ENCODE measurements around the gene COPS8.

The COPS8 gene

DNA sequence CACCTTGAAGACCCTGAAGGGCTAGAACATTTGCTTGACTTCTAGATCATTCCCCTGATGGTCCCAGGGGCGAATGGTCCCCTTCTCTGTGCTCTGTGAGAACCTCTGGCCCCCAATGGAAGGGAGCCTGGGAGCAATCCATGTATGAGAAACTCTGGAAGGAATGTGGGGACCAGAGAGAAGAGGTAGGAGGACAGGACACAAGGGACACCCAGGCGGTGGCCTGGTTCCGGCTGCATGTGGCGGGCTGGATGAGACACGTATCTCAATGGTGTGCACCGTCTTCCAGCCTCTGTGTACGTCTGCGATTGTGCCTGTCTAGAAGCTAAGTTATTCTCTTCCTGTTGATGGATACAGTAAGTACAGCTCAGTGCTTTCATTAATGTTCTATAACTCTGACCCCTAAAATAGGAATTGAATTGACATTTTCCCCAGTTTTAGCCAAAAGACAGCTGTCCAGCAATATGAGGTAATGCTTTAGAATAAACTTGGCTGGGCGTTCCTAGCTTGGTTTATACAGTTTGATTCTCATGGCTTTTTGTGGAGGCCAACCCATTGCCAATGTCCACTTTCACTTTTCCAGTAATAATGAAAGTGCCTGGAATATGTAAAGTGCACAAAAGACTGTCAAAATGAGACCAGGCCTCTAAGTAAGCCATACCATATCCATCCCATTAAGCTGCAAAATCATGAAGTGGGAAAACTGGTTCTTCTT is 30.1 kb upstream of the COPS8 start:
- no peaks in the 10 kb centered on the region for H3K27me3 ChIP-seq
- H3K9me3 ChIP-seq, result no peaks in the 10 kb centered on the region
- H3K4me1 ChIP-seq (ENCODE audit: control insufficient read depth in 1 of 2, insufficient read depth in 1 of 2, low read depth in 1 of 2, low read length in 1 of 2), result peaks cover 45 to 50% of the 10 kb centered on the region in 2 experiments
- H3K36me3 ChIP-seq, result no peaks in the 10 kb centered on the region
- TF ChIP-seq CTCF (IDR thresholded peaks at IDR 0.05), result no peak
- no peak overlapping the region for H3K4me3 ChIP-seq (ENCODE audit: low read depth in 1 of 2, low read length in 1 of 2)
- no peak overlapping the region for H3K27ac ChIP-seq

DNA sequence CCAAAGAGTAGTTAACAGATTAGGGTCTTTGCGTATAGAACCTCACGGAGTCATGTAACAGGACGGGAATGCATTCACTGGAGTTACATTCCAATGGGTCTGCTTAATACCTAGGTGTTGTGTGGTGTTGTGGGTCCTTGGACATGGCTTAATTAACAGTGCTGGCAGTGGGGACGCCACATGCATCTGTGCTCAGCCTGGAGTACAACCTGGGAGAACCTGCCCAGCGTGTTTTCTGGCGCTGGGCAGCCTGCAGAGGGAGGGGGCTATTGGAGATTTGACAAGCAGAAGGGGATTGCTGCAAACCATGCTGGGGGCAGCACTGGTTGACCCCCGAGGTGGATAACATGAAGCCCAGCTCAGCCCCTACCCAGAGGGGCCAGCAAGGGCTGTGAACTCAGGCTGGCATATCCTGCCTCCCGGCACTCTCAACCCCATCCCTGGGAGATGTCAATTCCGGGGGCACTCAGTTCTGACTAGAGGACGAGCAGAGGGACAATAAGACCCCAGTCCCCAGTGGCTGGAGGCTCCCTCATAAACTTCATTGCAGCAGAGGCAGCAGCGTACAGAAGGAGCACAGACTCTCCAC is 29.3 kb upstream of the COPS8 start:
- no peak overlapping the region for H3K27ac ChIP-seq
- no peaks in the 10 kb centered on the region for H3K27me3 ChIP-seq
- H3K4me1 ChIP-seq (ENCODE audit: control insufficient read depth in 1 of 2, insufficient read depth in 1 of 2, low read depth in 1 of 2, low read length in 1 of 2), result peaks cover 51 to 56% of the 10 kb centered on the region in 2 experiments
- no peaks in the 10 kb centered on the region for H3K36me3 ChIP-seq
- no peak for TF ChIP-seq CTCF (IDR thresholded peaks at IDR 0.05)
- no peak overlapping the region for H3K4me3 ChIP-seq (ENCODE audit: low read depth in 1 of 2, low read length in 1 of 2)
- no peaks in the 10 kb centered on the region for H3K9me3 ChIP-seq

DNA sequence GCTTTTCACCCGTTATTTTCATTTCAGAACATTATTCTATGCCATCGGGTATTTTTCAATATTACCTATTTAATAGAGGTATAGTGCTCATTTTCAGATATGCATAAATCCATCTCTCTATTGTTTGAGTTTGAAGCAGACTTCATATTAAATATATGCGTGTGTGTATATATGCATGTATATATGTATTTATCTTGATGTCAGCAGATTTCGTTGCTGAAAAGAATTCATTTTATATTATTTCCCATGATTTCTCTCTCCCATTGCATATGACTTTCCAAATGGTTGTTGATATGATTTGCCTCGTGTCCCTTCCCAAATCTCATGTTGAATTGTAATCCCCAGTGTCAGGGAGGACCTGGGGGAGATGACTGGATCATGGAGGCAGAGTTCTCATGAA is 28.6 kb upstream of the COPS8 start:
- Histone ChIP-seq H3K4me3 (ENCODE audit: low read depth in 1 of 2, low read length in 1 of 2) (no peak overlapping the region), H3K27ac (peak overlapping the region; percentile 67), H3K36me3 (no peaks in the 10 kb centered on the region), H3K27me3 (no peaks in the 10 kb centered on the region), H3K4me1 (ENCODE audit: control insufficient read depth in 1 of 2, insufficient read depth in 1 of 2, low read depth in 1 of 2, low read length in 1 of 2) (peaks cover 51 to 52% of the 10 kb centered on the region in 2 experiments), H3K9me3 (no peaks in the 10 kb centered on the region)
- no peak for TF ChIP-seq CTCF (IDR thresholded peaks at IDR 0.05)

DNA sequence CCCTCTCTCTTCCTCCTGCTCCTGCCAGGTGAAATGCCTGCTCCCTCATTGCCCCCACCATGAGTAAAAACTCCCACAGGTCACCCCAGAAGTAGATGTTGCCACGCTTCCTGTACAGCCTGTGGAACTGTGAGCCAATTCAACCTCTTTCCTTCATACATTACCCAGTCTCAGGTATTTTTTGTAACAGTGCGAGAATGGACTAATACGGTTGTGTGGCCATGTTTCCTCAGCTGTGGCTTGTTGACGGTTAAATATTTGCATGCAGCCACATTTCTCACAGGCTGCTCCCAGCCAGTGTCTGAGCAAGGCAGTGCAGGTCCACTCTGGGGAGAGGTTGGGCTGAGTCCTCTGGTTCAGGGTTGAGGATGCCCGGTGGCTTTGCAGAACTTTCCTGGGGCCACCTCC is 27.8 kb upstream of the COPS8 start:
- Histone ChIP-seq H3K4me3 (ENCODE audit: low read depth in 1 of 2, low read length in 1 of 2) (no peak overlapping the region), H3K27ac (peak overlapping the region; percentile 67), H3K27me3 (no peaks in the 10 kb centered on the region), H3K9me3 (no peaks in the 10 kb centered on the region), H3K4me1 (ENCODE audit: control insufficient read depth in 1 of 2, insufficient read depth in 1 of 2, low read depth in 1 of 2, low read length in 1 of 2) (peaks cover 46% of the 10 kb centered on the region in 2 experiments), H3K36me3 (no peaks in the 10 kb centered on the region)
- no peak for TF ChIP-seq CTCF (IDR thresholded peaks at IDR 0.05)

DNA sequence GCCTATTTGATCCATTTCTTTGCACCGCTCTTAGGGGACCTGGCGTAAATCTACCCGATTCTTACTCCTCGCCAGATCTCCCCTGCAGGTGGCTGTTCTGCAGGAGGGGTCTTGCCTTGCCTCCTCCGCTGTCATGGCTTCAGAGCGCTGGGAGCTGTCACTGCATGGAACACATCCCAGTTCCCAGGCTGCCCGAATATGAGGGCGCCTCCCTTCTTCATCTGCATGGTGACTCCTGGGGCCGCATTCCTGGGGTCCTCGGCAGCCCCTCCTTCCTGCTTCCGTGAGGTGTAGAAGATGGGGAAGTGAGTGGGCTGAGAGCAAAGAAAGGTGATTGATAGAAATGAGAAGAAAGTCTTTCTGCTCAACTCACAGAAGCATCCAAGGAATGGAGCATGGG is 27.3 kb upstream of the COPS8 start:
- Histone ChIP-seq H3K27me3 (no peaks in the 10 kb centered on the region), H3K4me1 (ENCODE audit: control insufficient read depth in 1 of 2, insufficient read depth in 1 of 2, low read depth in 1 of 2, low read length in 1 of 2) (peaks cover 48 to 50% of the 10 kb centered on the region in 2 experiments), H3K36me3 (no peaks in the 10 kb centered on the region), H3K4me3 (ENCODE audit: low read depth in 1 of 2, low read length in 1 of 2) (no peak overlapping the region), H3K27ac (peak overlapping the region; percentile 67), H3K9me3 (no peaks in the 10 kb centered on the region)
- TF ChIP-seq CTCF (IDR thresholded peaks at IDR 0.05), result no peak

Measured in neutrophil (primary cell).